Subcutaneous abdominal adipose tissue (tissue), 5 donors: ENCODE data around the gene CYB5B.
A peak's percentile ranks its signal among the peaks of the same experiment; 100 is the strongest.

ENCODE experiments used
- H3K27ac ChIP-seq: one replicate; pipeline ENCODE4 v1.7.0; 2013; ENCODE audit warnings: low read depth, mild to moderate bottlenecking, inconsistent platforms, low read length, moderate library complexity
- H3K27me3 ChIP-seq, 5 donors: one replicate each; pipeline ENCODE4 v1.7.0; 2013; ENCODE audit warnings: low read length in 5 of 5, inconsistent platforms in 1 of 5; ENCODE audit not compliant: control insufficient read depth in 5 of 5, insufficient read depth in 4 of 5
- H3K36me3 ChIP-seq, 5 donors: one replicate each; pipeline ENCODE4 v1.7.0; 2013; ENCODE audit warnings: low read length in 5 of 5; ENCODE audit not compliant: control insufficient read depth in 5 of 5, insufficient read depth in 5 of 5
- H3K4me1 ChIP-seq, 5 donors: one replicate each; pipeline ENCODE4 v1.7.0; 2013; ENCODE audit warnings: low read length in 5 of 5, mild to moderate bottlenecking in 3 of 5, moderate library complexity in 1 of 5; ENCODE audit not compliant: control insufficient read depth in 5 of 5, insufficient read depth in 5 of 5
- H3K4me3 ChIP-seq, 5 donors: one replicate each; pipeline ENCODE4 v1.7.0; 2013; ENCODE audit warnings: low read length in 5 of 5, low read depth in 1 of 5
- H3K9ac ChIP-seq, 5 donors: one replicate each; pipeline ENCODE4 v1.7.0; 2013; ENCODE audit warnings: low read length in 5 of 5, mild to moderate bottlenecking in 4 of 5, moderate library complexity in 3 of 5
- H3K9me3 ChIP-seq, 5 donors: one replicate each; pipeline ENCODE4 v1.7.0; 2013; ENCODE audit warnings: low read length in 5 of 5; ENCODE audit not compliant: control insufficient read depth in 5 of 5
- donor health status: healthy.
- donor health status: healthy.
- donor health status: healthy.
- donor health status: healthy.
- donor health status: healthy.

CYB5B gene

DNA sequence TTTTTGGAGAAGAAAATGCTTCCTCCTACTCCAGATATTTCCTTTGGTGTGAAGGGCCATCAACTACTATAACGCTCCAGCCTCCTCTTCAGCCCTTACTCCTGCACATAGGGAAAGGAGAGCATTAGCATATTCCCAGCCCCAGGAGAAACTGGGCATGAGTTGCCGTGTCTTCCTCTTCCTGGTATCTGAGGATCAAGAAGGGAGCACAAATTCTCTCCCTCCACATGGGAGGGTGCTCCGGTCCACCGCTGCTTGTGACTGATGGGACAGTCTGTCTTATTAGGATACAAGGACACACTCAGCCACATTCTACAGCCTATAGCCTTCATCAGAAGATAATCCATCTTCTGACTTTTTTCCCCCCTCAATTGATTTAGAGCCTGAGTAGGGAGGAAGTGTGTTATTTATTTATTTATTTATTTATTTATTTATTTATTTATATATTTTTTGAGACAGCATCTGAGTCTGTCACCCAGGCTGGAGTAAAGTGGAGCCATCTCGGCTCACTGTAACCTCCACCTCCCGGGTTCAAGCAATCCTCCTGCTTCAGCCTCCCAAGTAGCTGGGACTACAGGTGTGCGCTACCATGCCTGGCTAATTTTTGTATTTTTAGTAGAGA is 16.6 kb upstream of the CYB5B start:
- H3K27me3 ChIP-seq = no peaks in the 10 kb centered on the region
- H3K27ac ChIP-seq = no peak overlapping the region
- H3K4me1 ChIP-seq = peaks cover 2 to 36% (median 29%) of the 10 kb centered on the region in 5 donors
- H3K4me3 ChIP-seq = no peak overlapping the region
- H3K9ac ChIP-seq = no peak overlapping the region
- H3K36me3 ChIP-seq = no peaks in the 10 kb centered on the region
- no peaks in the 10 kb centered on the region for H3K9me3 ChIP-seq

DNA sequence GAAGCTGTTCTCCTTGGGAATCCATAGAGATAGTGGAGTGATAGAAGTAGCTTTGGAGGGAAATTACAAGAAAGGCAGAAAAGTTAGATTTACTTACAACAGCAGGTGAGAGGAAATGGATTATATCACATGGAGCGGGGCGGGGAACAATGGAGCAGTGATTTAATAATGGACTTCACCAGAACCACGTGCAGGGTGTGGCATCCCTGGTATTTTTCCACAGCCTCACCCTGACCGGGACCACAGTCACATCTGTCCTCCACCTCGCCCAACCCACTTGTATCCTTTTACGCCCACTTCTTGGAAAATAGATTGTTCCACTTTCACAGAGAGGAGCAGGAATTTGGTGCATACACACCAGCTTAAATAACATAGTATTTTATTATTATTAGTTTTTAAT is 15.9 kb upstream of the CYB5B start:
- Histone ChIP-seq H3K36me3 (no peaks in the 10 kb centered on the region), H3K9me3 (no peaks in the 10 kb centered on the region), H3K4me1 (peaks cover 2 to 36% (median 29%) of the 10 kb centered on the region in 5 donors), H3K27ac (no peak overlapping the region), H3K27me3 (no peaks in the 10 kb centered on the region), H3K4me3 (no peak overlapping the region), H3K9ac (no peak overlapping the region)

DNA sequence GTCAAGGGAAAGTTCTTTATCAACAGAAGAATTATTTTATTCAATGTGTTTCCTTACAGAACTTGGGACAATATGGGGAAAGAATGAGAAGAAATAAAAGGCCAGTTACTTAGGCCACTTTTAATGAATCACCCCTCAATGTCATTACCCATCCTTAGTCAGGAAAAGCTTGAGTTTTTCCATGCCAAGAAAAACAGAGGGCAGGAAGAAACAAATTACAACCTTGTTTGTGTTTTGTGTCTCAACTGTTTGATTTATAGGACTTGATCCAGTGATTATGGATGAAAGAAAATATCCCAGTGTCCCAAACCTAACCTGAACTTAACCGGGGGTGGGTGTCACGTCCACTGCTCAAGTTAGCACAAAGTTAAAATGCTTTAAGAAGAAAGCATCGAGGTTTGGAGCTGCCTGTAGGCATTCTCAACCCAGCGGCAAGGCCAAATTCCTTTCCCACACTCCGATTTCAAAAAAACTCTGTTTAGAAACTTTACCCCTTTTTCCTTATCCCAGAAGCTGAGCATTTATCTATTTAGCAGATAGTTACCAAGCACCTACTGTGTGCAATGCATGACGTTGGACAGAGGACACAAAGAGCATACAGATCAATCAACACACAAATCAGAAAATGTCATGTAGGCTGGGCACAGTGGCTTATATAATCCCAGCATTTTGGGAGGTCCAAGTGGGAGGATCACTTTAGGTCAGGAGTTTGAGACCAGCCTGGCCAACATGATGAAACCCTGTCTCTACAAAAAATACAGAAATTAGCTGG is 14.0 kb upstream of the CYB5B start:
- Histone ChIP-seq H3K9me3 (no peaks in the 10 kb centered on the region), H3K27me3 (no peaks in the 10 kb centered on the region), H3K27ac (no peak overlapping the region), H3K4me1 (peaks cover 0 to 20% (median 11%) of the 10 kb centered on the region in 5 donors), H3K9ac (no peak overlapping the region), H3K4me3 (no peak overlapping the region), H3K36me3 (no peaks in the 10 kb centered on the region)

DNA sequence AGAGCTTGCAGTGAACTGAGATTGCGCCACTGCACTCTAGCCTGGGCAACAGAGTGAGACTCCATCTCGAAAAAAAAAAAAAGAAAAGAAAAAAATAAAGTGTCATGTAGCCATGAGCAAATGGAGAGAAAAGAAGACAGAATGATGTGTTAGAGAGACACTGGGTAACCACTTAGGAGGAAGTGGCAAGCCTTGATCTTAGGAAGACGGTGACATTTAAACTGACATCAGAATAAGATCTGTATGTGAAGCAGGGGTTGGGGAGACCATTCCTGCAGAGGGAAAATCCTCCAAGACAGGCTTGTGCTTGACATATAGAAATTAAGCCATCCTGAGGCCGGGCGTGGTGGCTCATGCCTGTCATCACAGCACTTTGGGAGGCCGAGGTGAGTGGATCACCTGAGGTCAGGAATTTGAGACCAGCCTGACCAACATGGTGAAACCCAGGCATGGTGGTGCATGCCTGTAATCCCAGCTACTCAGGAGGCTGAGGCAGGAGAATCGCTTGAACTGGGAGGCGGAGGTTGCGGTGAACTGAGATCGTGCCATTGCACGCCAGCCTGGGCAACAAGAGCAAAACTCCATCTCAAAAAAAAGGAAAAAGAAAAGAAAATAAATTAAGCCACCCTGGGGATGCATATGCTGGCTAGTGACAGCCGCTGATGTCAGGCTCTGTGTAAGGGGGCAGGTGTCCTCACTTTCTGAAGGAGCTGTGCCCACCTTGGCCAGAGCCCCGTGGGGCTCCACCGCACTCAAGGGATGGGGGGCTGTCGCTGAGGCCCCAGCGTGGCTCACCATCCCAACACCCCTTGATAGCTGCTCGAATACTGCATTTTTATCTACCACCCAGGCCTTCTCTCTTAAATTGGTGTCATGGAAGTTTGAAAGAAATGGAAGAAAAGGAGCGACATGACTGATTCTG is 13.1 kb upstream of the CYB5B start:
- Histone ChIP-seq H3K9ac (no peak overlapping the region), H3K4me3 (no peak overlapping the region), H3K4me1 (peaks cover 0 to 15% (median 4%) of the 10 kb centered on the region in 5 donors), H3K36me3 (no peaks in the 10 kb centered on the region), H3K27ac (no peak overlapping the region), H3K27me3 (no peaks in the 10 kb centered on the region), H3K9me3 (no peaks in the 10 kb centered on the region)

DNA sequence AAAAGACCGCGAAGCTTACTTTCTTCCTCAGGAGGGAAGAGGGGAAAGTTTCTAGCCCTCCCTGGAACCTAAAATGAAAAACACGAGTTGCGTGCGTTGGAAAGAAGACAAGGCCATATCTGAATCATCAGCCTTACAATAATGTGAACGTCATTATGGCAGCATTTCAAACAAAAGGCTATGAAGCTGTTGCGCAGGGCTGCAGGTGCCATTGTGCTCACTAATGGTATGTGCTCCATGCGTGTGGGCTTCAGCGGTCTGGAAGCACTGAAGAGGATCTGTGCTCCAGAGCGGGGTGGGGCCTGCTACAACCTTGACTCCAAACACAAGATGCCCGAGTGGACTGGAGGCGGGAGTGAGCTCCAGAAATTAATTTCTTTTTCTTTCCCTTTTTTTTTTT is 12.1 kb upstream of the CYB5B start:
- Histone ChIP-seq H3K27ac (no peak overlapping the region), H3K4me3 (no peak overlapping the region), H3K36me3 (no peaks in the 10 kb centered on the region), H3K9ac (no peak overlapping the region), H3K27me3 (no peaks in the 10 kb centered on the region), H3K4me1 (peaks cover 0 to 15% (median 3%) of the 10 kb centered on the region in 5 donors), H3K9me3 (no peaks in the 10 kb centered on the region)

DNA sequence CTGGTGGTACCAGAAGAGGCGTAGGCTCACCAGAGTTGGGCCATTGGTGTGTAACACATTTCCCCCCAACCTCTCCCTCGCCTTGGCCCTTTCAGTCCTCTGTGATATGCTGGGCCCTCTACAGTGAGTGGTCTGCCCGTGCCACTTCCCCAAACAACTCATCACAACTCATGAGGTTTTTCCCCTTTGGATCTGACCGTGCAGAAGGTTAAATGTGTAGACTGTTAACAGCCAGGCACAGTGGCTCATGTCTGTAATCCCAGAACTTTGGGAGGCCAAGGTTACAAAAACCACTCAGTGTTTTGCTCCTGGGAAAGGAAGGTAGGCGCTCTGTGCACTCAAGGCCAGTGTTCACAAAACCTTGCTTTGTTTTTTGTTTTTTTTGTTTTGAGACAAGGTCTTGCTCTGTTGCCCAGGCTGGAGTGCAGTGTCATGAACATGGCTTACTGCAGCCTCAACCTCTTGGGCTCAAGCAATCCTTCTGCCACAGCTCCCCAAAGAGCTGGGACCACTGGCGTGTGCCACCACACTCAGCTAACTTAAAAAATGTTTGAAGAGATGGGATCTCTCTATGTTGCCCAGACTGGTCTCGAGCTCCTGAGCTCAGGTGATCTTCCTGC is 11.3 kb upstream of the CYB5B start:
- H3K27me3 ChIP-seq = no peaks in the 10 kb centered on the region
- H3K9me3 ChIP-seq = no peaks in the 10 kb centered on the region
- no peaks in the 10 kb centered on the region for H3K36me3 ChIP-seq
- no peak overlapping the region for H3K9ac ChIP-seq
- H3K4me3 ChIP-seq = no peak overlapping the region
- H3K4me1 ChIP-seq = peaks cover 0 to 17% (median 9%) of the 10 kb centered on the region in 5 donors
- no peak overlapping the region for H3K27ac ChIP-seq

DNA sequence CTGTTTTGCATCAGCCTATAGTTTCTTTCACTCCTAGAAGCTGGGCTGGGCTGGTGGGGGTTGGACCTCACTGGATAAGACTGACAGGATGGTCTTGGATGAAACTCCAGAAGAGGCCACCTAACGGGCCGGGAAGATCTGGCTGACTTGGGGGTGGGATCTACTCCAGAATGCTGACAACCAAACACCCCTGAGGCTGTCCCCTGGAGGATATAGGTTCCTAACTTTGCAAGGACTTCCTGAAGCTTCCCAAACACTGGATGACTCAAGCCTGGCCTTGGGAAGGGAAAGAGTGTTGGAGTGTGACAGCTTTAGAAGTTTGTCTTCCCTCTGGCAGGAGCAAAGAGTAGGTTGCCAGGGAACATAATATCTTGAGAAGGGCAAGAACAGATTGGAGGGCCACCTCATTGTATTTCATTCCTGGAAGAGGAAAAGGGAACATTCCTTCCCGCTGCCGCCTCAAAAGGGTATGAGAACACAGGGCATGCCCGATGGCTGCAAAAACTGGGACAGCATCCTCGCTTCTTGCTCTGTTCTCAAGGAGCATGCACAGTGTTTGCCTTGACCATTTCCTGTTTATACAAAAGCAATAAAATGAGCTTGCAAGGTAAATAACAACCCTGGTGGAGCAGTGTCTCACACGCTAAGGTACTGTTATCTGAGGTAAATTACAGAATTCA is 6.8 kb upstream of the CYB5B start:
- Histone ChIP-seq H3K9ac (peak overlapping the region in 1 of 5 donors; percentile 16), H3K4me1 (peaks cover 0 to 13% (median 4%) of the 10 kb centered on the region in 5 donors), H3K36me3 (no peaks in the 10 kb centered on the region), H3K27me3 (no peaks in the 10 kb centered on the region), H3K27ac (peak overlapping the region; percentile 30), H3K4me3 (no peak overlapping the region), H3K9me3 (no peaks in the 10 kb centered on the region)

DNA sequence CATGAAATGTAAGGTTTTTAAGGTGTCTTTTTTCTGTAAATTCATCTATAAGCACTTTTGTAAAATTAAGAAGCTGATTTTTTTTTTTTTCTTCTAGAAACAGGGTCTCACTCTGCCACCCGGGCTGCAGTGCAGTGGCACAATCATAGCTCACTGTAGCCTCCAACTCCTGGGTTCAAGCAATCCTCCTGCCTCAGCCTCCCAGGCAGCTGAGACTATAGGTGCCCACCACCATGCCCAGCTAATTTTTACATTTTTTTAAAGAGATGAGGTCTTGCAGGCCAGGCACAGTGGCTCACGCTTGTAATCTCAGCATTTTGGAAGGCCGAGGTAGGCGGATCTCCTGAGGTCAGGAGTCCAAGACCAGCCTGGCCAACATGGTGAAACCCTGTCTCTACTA is 4.5 kb upstream of the CYB5B start:
- Histone ChIP-seq H3K4me3 (no peak overlapping the region), H3K9ac (no peak overlapping the region), H3K4me1 (peaks cover under 1 to 25% (median 16%) of the 10 kb centered on the region in 5 donors), H3K27ac (no peak overlapping the region), H3K27me3 (no peaks in the 10 kb centered on the region), H3K9me3 (no peaks in the 10 kb centered on the region), H3K36me3 (no peaks in the 10 kb centered on the region)

DNA sequence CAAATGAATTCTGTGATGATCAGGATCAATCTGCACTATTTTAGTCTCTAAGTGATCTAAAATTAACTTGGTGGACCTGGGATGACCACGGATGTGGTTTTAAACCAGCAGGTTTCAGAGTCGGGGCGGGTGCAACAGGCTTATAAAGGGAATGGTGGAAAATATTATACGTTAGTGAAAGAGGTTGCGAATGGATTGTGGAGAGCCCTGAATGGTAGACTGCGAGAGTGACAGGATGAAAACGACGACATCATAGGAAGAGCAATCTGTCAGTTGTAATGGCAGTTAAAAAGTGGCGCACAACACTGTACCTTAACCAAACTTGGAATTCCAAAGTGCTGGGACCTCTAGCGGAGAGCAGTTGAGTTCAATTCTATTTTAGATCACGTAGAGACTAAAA is 1.2 kb upstream of the CYB5B start:
- Histone ChIP-seq H3K27ac (no peak overlapping the region), H3K36me3 (peaks cover 0 to 13% (median 4%) of the 10 kb centered on the region in 5 donors), H3K9me3 (no peaks in the 10 kb centered on the region), H3K4me1 (peaks cover 2 to 25% (median 20%) of the 10 kb centered on the region in 5 donors), H3K4me3 (peak overlapping the region in 3 of 5 donors; percentile 0 to 100 (median 93)), H3K27me3 (no peaks in the 10 kb centered on the region), H3K9ac (no peak overlapping the region)
